GM21723 (cell line): ENCODE measurements around the gene KIF4A.
"Not testable (repeated sequence)": the region's sequence is repeated elsewhere in the genome, so short reads cannot be mapped to it uniquely, and the experiment has no call there.

Experiments used
- ATAC-seq: cut with Tn5 transposase; IDR thresholded peaks from one replicate; pipeline ENCODE4 v1.9.1; 2021; ENCODE audit warnings: mild to moderate bottlenecking, moderate library complexity; ENCODE audit not compliant: unreplicated experiment

The KIF4A gene

GRCh38 chrX:70360366-70360765, 70.5 kb downstream of the KIF4A start:
- no peak for ATAC-seq

GRCh38 chrX:70368731-70369130, 78.8 kb downstream of the KIF4A start:
- not testable (repeated sequence) for ATAC-seq

GRCh38 chrX:70386235-70386634, 96.3 kb downstream of the KIF4A start:
- ATAC-seq = no peak

- no peak for ATAC-seq
Observed at GRCh38 chrX:70398899-70399298, 109.0 kb downstream of the KIF4A start.

GRCh38 chrX:70400181-70400580, 110.3 kb downstream of the KIF4A start:
- not testable (repeated sequence) for ATAC-seq

- ATAC-seq = no peak
Observed at GRCh38 chrX:70402721-70403120, 112.8 kb downstream of the KIF4A start.

GRCh38 chrX:70405003-70405402, 115.1 kb downstream of the KIF4A start:
- no peak for ATAC-seq

GRCh38 chrX:70410921-70411320, 121.0 kb downstream of the KIF4A start:
- no peak for ATAC-seq

- no peak for ATAC-seq
Observed at GRCh38 chrX:70411475-70411874, 121.6 kb downstream of the KIF4A start.

GRCh38 chrX:70421618-70422017, 131.7 kb downstream of the KIF4A start:
- ATAC-seq = no peak

- ATAC-seq = no peak
Observed at GRCh38 chrX:70422851-70423341, 133.0 kb downstream of the KIF4A start, which contains the start of gene GDPD2. GDPD2 (plus strand) TSS chrX:70423314; CDS start chrX:70424985, 1,671 bp downstream.

- no peak for ATAC-seq
Observed at GRCh38 chrX:70423936-70424675, 134.2 kb downstream of the KIF4A start.

- ATAC-seq = no peak
Observed at GRCh38 chrX:70424801-70425200, 134.9 kb downstream of the KIF4A start.

- ATAC-seq = no peak
Observed at GRCh38 chrX:70426286-70427278, 136.7 kb downstream of the KIF4A start.

GRCh38 chrX:70427365-70427764, 137.5 kb downstream of the KIF4A start:
- no peak for ATAC-seq

GRCh38 chrX:70429759-70430158, 139.9 kb downstream of the KIF4A start:
- ATAC-seq = no peak

GRCh38 chrX:70432936-70433847, 143.3 kb downstream of the KIF4A start:
- peak; percentile 1 for ATAC-seq

GRCh38 chrX:70433848-70434351, 144.0 kb downstream of the KIF4A start:
- peak; percentile 76 for ATAC-seq

GRCh38 chrX:70434352-70434866, 144.5 kb downstream of the KIF4A start:
- peak; percentile 66 for ATAC-seq
